Left ventricle myocardium superior (tissue), 1 donor: ENCODE measurements around the gene DNAH1. TPM values are rescaled to one million over a fixed set of nuclear protein-coding genes. Genes with fewer than 3 reads are reported as not detected.
A peak's percentile ranks its signal among the peaks of the same experiment; 100 is the strongest.

ENCODE experiments used
- ATAC-seq: fragments of 200-7000 bp; cut with Tn5 transposase; one replicate; pipeline ENCODE4 v1.9.1; 2020; ENCODE audit warnings: mild to moderate bottlenecking, moderate library complexity
- DNase-seq: peaks from one replicate; pipeline ENCODE4 v3.0.0-alpha.2; 2020
- intact Hi-C: fragments of 100-400 bp; cut with micrococcal nuclease; formaldehyde crosslinking; loops from one replicate; pipeline ENCODE4 v1.11.0; 2022
- total RNA-seq: library from RNA; stranded (reverse); fragmentation: NEBNext Ultra II Directional; extraction: Animal tissue kit (Norgen Biotek cat#: 25700); gene quantifications from one replicate; pipeline ENCODE4 v1.2.1, GENCODE V29; 2021
- donor health status: DM: no; HTN: yes; CAD: no; lungs with severe emphysema.

DNAH1 gene
- total RNA-seq, 1 donor from 2014 or later = 2.3 TPM

- ATAC-seq = peak; percentile 57
- peak; percentile 59 for DNase-seq
- intact Hi-C loops = no loop called here
These were observed 56.8 kb downstream of the DNAH1 start for GRCh38 chr3:52372822-52373504.

DNA sequence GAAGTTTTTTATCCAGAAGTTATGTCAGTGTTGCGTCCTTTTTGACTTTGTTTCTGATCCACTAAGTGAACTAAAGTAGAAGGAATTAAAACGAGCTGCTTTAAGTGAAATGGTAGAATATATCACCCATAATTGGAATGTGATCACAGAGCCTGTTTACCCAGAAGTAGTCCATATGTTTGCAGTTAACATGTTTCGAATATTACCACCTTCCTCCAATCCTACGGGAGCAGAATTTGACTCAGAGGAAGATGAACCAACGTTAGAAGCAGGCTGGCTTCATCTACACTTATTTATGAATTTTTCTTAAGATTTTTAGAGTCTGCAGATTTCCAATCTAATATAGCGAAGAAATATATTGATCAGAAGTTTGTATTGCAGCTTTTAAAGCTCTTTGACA, 57.6 kb downstream of the DNAH1 start:
- DNase-seq (no peak), ATAC-seq (no peak)
- intact Hi-C loops = no loop called here

GRCh38 chr3:52374173-52374572, 58.1 kb downstream of the DNAH1 start:
- DNase-seq (no peak), ATAC-seq (no peak)
- intact Hi-C loops = no loop called here

DNA sequence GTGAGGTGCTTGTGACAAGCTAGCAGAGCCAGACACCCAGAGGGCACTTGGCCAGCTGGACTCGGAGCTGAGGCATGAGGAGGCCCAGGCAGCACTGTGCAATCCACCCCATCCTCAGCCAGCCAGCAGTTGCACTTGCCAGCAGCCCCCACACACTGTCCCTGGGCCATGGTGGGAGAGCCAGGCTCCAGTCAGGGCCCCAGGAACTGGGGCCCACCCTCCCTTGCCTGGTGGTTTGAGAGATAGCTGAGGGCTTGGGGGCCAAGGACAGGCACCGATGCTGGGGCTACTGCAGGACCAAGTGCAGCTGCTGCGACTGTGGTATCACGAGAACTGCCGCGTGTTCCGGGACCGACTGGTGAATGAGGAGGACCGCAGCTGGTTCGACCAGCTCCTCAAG, 63.5 kb downstream of the DNAH1 start:
- ATAC-seq (peak; percentile 47), DNase-seq (no peak)
- intact Hi-C loops = no loop called here

- DNase-seq (no peak), ATAC-seq (no peak)
- intact Hi-C loops = no loop called here
These were observed 63.9 kb downstream of the DNAH1 start for GRCh38 chr3:52380023-52380422.

- no peak for ATAC-seq
- no peak for DNase-seq
- intact Hi-C loops = no loop called here
These were observed 65.5 kb downstream of the DNAH1 start for GRCh38 chr3:52381623-52382022.

DNA sequence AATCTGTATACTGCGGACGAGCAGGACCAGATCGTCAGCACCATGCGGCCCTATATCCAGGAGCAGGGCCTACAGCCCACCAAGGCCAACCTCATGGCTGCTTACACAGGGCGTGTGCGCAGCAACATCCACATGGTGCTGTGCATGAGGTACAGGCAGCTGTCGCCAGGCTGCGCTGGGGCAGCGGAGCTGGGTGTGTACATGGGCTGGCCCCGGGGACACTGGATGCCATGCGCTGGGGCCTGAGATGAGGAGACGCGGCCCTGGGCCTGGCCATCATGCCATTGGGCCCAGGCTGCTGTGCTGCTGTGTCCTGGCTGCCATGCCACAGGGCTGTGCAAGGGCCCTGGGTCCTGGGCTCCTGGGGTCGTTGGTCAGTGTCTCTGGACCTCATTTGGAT, 67.3 kb downstream of the DNAH1 start:
- DNase-seq (no peak), ATAC-seq (no peak)
- intact Hi-C loops = no loop called here

DNA sequence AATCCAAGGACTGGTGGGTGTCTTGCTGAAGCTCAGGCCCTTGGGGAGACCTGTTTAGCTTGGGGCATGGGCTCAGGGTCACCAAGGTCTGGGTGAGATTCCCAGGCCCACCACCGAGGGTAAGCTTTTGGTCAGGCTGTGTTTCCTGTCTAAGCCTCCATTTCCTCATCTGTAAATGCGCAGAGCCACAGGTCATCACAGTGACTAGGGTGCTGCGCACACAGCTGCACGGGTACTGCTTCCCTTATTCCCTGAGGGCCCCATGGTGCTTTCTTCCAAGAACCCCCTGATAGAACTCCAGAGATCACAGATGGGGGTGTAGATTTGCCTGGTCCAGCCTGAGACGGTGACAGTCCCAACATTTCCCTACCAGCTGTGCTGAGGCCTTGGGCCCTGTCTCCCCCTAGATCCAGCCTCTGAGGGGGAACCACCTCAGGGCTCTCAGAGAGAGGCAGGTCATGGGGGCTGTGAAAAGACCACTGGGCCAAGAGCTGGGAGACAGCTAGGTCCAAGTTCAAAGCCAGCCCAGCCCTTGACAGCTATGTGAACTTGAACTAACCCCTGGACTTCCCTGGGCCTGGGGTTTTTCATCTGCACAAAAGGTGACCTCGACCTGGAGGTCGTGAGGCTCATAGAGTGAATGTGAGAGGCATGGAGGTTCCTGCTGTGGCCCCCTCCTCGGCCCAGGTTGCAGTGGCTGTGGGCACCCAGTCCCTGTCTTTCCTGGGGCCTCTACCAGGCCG, 68.1 kb downstream of the DNAH1 start:
- intact Hi-C loops = no loop called here
- DNase-seq (no peak), ATAC-seq (no peak)

DNA sequence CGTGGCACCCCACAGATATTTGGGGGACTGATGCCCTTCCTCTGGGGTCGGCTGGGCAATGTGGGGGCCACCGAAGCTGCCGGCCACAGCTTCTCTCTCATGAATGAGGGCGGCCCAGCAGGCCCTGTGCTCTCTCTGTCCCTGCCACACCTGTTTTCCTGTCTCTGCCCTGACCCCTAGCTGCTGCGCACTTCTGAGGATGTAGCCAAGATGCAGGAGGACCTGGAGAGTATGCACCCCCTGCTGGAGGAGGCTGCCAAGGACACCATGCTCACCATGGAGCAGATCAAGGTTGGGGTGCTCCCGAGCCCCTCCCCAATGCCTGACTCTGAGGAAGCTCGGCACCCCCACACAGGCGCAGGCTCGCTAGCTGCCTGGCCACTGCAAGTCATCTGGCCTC, 69.0 kb downstream of the DNAH1 start:
- ATAC-seq = no peak
- no peak for DNase-seq
- intact Hi-C loops = no loop called here

DNA sequence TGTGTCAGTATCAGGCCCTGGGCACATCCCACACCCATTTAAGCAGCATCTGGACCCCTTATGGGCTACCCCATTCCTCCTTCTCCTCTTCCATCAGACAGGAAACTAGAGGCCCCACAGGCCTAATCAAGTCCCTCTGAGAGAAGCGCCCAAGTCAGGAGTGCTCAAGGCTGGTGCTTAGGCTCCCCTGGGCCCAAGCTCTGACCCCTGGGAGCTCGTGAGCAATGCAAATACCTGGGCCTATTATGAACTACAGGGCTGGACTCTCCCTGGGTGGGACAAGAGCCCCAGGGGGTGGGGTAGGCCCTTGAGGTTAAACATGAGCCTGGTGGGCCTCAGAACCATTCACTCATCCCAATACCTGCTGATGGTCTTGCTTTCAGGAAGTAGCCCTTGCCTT, 71.4 kb downstream of the DNAH1 start:
- ATAC-seq = no peak
- intact Hi-C loops = no loop called here
- no peak for DNase-seq

DNA sequence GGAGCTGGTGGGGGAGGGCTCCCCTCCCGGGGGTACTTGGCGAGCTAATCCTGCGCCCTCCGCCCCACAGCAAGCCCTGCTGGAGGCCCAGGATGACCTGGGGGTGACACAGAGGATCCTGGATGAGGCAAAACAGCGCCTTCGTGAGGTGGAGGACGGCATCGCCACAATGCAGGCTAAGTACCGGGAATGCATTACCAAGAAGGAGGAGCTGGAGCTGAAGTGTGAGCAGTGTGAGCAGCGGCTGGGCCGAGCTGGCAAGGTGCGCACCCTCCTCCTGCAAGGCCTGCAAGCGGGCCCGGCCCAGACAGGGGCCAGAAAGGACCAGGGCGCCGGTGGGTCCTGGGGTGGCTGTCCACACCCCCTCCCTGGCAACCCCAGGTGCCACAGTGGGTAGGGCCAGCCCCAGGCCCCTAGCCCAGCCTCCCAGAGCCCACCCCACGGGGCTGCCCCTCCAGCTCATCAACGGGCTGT, 72.3 kb downstream of the DNAH1 start:
- DNase-seq (no peak), ATAC-seq (no peak)
- intact Hi-C loops = no loop called here

- ATAC-seq (no peak), DNase-seq (no peak)
- intact Hi-C loops = no loop called here
These were observed 72.8 kb downstream of the DNAH1 start for GRCh38 chr3:52388933-52389332.

GRCh38 chr3:52391096-52391495, 75.0 kb downstream of the DNAH1 start:
- intact Hi-C loops = no loop called here
- no peak for DNase-seq
- no peak for ATAC-seq

DNA sequence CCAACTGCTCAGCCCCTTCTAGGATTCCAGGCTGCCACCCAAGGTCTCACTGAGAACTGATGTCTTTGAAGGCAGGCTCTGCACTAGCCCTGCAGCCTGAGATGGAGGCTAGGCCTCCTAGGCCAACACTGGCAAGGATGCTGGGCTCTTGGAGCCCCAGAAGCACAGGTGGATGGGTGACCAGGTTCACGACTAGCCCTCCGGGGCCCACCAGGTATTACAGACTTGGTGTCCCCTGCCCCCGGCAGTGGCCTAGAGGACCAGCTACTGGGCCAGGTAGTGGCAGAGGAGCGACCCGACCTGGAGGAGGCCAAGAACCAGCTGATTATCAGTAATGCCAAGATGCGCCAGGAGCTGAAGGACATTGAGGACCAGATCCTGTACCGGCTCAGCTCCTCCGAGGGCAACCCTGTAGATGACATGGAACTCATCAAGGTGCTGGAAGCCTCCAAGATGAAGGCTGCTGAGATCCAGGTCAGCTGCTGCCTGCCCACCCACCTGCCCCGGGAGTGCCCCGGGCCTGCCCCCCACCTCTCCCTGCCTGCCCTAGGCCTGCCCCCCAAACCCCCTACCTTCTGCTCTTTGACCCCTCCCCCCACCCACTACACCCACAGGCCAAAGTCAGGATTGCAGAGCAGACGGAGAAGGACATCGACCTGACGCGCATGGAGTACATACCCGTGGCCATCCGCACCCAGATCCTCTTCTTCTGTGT, 76.3 kb downstream of the DNAH1 start:
- no peak for DNase-seq

DNA sequence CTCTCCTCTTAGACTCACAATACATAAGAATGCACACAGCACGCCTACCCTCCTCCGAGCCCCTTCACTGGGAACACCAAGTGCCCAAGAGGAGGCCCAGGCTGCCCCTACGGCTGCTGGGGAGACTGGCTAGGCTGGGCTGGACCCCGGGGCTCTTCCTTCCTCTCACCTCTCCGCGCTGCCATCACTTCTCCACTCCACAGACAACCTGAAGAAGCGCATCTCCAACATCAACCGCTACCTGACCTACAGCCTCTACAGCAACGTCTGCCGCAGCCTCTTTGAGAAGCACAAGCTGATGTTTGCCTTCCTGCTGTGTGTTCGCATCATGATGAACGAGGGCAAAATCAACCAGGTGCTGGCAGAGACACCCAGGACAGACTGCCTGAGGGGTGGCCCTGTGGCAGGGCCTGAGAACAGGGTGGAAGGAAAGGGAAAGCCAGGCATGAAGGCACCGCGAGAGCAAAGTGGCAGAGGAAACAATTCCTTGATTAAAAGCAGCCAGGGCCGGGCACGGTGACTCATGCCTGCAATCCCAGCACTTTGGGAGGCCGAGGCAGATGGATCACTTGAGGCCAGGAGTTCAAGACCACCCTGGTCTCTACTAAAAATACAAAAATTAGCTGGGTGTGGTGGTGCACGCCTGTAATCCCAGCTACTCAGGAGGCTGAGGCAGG, 77.2 kb downstream of the DNAH1 start:
- ATAC-seq (no peak), DNase-seq (peak; percentile 10)
- intact Hi-C loops = no loop called here

More for the DNA sequence above, 76.3 kb downstream of the DNAH1 start:
- intact Hi-C loops = no loop called here
- no peak for ATAC-seq

GRCh38 chr3:52393959-52394670, 78.0 kb downstream of the DNAH1 start:
- peak; percentile 14 for DNase-seq
- ATAC-seq = no peak

GRCh38 chr3:52394751-52395502, 78.8 kb downstream of the DNAH1 start:
- ATAC-seq = no peak
- DNase-seq = peak; percentile 25

More at GRCh38 chr3:52393959-52394670, 78.0 kb downstream of the DNAH1 start:
- intact Hi-C loops = no loop called here

DNA sequence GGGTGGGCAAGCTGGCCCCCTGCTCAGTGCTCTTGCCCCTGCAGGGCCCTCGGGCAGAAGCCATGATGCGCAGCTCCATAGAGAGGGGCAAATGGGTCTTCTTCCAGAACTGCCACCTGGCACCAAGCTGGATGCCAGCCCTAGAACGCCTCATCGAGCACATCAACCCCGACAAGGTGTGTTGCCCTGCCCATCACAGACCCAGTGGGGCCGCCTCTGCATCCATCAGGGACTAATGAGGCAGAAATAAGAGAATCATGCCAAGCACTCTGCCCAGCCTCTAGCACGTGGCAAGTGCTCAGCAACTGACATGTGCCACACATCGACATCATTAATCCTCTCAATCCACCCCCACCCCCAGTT, 79.4 kb downstream of the DNAH1 start:
- DNase-seq (peak; percentile 18), ATAC-seq (no peak)
- intact Hi-C loops = no loop called here

More at GRCh38 chr3:52394751-52395502, 78.8 kb downstream of the DNAH1 start:
- intact Hi-C loops = no loop called here
